Activated T-helper 2 cell treated with anti-CD3 and anti-CD28 coated beads, Interferon-gamma antibody, Interleukin-2, Interleukin-4, amounts not matched to agents 10 μg/mL and 5 μg/mL and 100 μg/mL, durations not matched to agents 14 hours and 24 hours and 36 hours (primary cell): Measurements from ENCODE around the gene DNAAF3. TPM values are rescaled to one million over a fixed set of nuclear protein-coding genes. Genes with fewer than 3 reads are reported as not detected.
A peak's percentile ranks its signal among the peaks of the same experiment; 100 is the strongest.
"Not testable (repeated sequence)": the region's sequence is repeated elsewhere in the genome, so short reads cannot be mapped to it uniquely, and the experiment has no call there.

Experiments used
- DNase-seq: peaks from one replicate; pipeline ENCODE4 v3.0.0; 2021; ENCODE audit warnings: low spot score
- H3K27ac Mint-ChIP-seq: one replicate; pipeline ENCODE4 v1.8.0; 2021; ENCODE audit warnings: mixed read lengths
- H3K27me3 Mint-ChIP-seq: one replicate; pipeline ENCODE4 v1.8.0; 2021; ENCODE audit warnings: low read depth, mixed read lengths
- H3K36me3 Mint-ChIP-seq: one replicate; pipeline ENCODE4 v1.8.0; 2021; ENCODE audit warnings: low read depth, mixed read lengths
- H3K4me1 Mint-ChIP-seq: one replicate; pipeline ENCODE4 v1.8.0; 2021; ENCODE audit warnings: low read depth, mixed read lengths
- H3K4me3 Mint-ChIP-seq: one replicate; pipeline ENCODE4 v1.8.0; 2021; ENCODE audit warnings: low read depth, mild to moderate bottlenecking, moderate library complexity, mixed read lengths
- H3K9me3 Mint-ChIP-seq: one replicate; pipeline ENCODE4 v1.8.0; 2021; ENCODE audit warnings: mixed read lengths
- intact Hi-C: fragments of 100-400 bp; cut with micrococcal nuclease; formaldehyde crosslinking; loops from one replicate; pipeline ENCODE4 v1.15.1; 2023
- total RNA-seq: library from RNA; stranded (reverse); gene quantifications from 2 replicates; pipeline ENCODE4 v1.2.3, GENCODE V29; 2022

Gene DNAAF3
- 0.23 and 0.27 TPM in 2 replicates for total RNA-seq

GRCh38 chr19:55166530-55167268, at the start of gene DNAAF3:
Gene DNAAF3, minus strand, starts transcription at chr19:55166613. Its CDS starts 200 bp downstream, at chr19:55166413.
- H3K36me3 Mint-ChIP-seq, result no peaks in the 10 kb centered on the region
- peaks cover 10% of the 10 kb centered on the region for H3K4me1 Mint-ChIP-seq
- peak within 1 kb of the TSS; percentile 81 for H3K4me3 Mint-ChIP-seq
- intact Hi-C loops, result loop anchor here (10.0 kb wide), 1 partner anchor 82 kb away; no protein-coding TSS in a partner anchor
- peak; percentile 75 for DNase-seq
- peaks cover 47% of the 10 kb centered on the region for H3K27me3 Mint-ChIP-seq
- H3K9me3 Mint-ChIP-seq, result no peaks in the 10 kb centered on the region
- H3K27ac Mint-ChIP-seq, result no peak within 1 kb of the TSS

- Mint-ChIP-seq H3K4me3 (no peak overlapping the region), H3K27ac (no peak overlapping the region), H3K36me3 (no peaks in the 10 kb centered on the region), H3K9me3 (peaks cover 6% of the 10 kb centered on the region), H3K4me1 (peaks cover 9% of the 10 kb centered on the region), H3K27me3 (peaks cover 5% of the 10 kb centered on the region)
- no peak for DNase-seq
- intact Hi-C loops, result no loop called here
Observed at GRCh38 chr19:55213547-55213946, 47.1 kb upstream of the DNAAF3 start.

DNA sequence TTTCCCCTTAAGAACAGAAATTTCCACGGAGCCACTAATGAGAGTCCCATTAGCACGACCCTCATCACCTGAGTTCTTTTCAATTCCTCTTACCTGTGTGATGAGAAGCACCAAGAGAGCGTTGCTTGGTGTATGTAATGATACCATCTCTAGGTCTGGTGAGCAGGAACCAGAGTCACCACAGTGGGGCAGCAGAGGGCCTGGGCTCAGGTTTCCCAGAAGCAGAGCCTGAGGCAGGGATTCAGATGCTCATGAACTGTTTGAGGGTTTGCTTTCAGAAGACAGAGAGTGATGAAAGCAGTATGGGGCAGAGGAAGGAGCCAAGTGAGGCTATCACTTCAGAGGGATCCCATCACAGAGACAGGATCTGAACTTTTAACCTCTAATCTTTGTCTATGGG, 46.0 kb upstream of the DNAAF3 start:
- peaks cover 7% of the 10 kb centered on the region for H3K4me1 Mint-ChIP-seq
- DNase-seq, result no peak
- H3K27me3 Mint-ChIP-seq, result peaks cover 5% of the 10 kb centered on the region
- no peak overlapping the region for H3K27ac Mint-ChIP-seq
- intact Hi-C loops, result no loop called here
- no peaks in the 10 kb centered on the region for H3K36me3 Mint-ChIP-seq
- H3K4me3 Mint-ChIP-seq, result no peak overlapping the region
- peaks cover 6% of the 10 kb centered on the region for H3K9me3 Mint-ChIP-seq

DNA sequence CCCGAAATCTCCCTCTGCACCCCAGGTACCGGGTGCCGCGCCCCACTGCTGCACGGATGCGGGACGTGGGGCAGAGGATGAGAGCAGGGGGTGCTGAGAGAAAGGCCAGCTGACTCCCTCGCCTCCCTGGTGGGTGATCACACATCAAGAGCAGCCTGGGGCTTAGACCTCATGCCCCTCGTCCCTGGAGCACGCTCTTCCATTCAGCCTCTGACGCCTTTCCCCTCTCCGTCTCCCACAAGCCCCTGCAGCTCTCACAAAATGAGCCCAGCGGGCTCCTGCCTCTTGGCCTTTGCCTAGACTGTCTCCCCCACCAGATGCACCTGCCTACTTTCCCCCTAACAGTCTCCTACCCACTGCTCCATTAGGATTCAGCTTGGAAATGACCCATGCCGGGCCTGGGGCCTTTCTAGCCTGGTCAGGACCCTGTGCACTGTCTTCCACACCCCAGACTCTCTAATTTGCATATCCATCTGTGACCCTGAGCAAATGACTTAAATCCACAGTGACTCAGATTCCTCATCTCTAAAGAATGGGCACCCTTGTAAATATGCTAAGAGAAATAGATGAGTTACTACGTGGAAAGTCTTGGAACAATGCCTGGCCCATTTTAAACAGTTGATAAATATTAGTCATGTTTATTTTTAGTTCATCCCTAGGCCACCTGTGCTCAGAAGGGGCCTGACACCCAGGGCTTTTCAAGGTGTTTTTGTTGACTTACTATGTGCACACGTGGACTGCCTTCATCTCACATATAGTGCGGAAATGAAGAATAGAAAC, 43.5 kb upstream of the DNAAF3 start:
- H3K4me1 Mint-ChIP-seq, result peaks cover 4% of the 10 kb centered on the region
- no peaks in the 10 kb centered on the region for H3K36me3 Mint-ChIP-seq
- intact Hi-C loops, result no loop called here
- no peak for DNase-seq
- H3K27me3 Mint-ChIP-seq, result peaks cover 5% of the 10 kb centered on the region
- no peak overlapping the region for H3K27ac Mint-ChIP-seq
- peaks cover 6% of the 10 kb centered on the region for H3K9me3 Mint-ChIP-seq
- no peak overlapping the region for H3K4me3 Mint-ChIP-seq

- intact Hi-C loops, result no loop called here
- Mint-ChIP-seq H3K4me1 (peaks cover 4% of the 10 kb centered on the region), H3K4me3 (no peak within 1 kb of the TSS), H3K27ac (no peak within 1 kb of the TSS), H3K9me3 (peaks cover 6% of the 10 kb centered on the region), H3K36me3 (no peaks in the 10 kb centered on the region), H3K27me3 (peaks cover 5% of the 10 kb centered on the region)
- DNase-seq, result no peak
Observed at GRCh38 chr19:55208880-55209692, 42.7 kb upstream of the DNAAF3 start, which contains the start of gene PTPRH. Gene PTPRH, minus strand, starts transcription at chr19:55209501. Its CDS starts 68 bp downstream, at chr19:55209433.

DNA sequence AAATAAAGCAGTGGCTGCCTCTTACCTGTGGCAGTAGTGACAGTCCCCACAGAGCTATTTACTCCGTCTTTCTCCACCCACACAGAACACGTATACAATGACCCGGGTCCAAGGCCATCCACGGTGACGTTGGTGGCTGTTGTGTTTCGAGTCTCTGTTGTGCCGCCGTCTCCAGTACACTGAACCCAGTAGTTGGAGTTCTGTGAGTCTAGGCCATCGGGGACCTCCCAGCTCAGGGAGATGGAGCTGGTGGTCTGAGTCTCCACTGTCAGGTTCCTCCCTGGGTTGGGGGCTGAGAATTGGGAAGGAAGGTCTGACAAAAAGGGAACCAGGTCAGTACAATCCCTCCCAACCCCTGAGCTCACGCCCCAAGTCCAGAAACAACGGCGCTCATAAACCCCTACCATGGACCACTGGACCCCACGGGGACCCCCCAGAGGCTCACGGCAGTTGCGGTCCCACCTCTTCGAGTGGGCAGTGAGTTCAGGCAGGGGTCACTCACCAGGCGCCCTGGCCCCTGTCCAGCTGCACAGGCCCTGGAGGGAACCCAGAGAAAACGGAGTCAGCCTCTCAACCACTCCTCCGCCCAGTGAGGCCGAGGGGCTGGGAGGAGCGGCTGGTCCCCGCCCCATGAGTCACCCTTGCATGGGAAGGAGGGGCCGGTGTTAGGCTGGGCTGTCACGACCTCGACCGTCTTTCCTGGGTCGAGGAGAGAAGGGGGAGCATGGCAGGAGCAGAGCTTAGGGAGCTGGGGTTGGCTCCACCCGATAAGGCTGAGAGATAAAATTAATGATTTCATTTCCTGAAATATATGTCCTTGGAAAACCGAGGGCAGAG, 40.5 kb upstream of the DNAAF3 start:
- no peaks in the 10 kb centered on the region for H3K9me3 Mint-ChIP-seq
- peak; percentile 22 for DNase-seq
- H3K27ac Mint-ChIP-seq, result no peak overlapping the region
- H3K27me3 Mint-ChIP-seq, result peaks cover 5% of the 10 kb centered on the region
- intact Hi-C loops, result no loop called here
- peaks cover 4% of the 10 kb centered on the region for H3K4me1 Mint-ChIP-seq
- H3K4me3 Mint-ChIP-seq, result no peak overlapping the region
- H3K36me3 Mint-ChIP-seq, result no peaks in the 10 kb centered on the region

GRCh38 chr19:55202199-55202598, 35.8 kb upstream of the DNAAF3 start:
- H3K27ac Mint-ChIP-seq, H3K27me3 Mint-ChIP-seq, DNase-seq, H3K4me1 Mint-ChIP-seq, H3K4me3 Mint-ChIP-seq, H3K36me3 Mint-ChIP-seq, H3K9me3 Mint-ChIP-seq, intact Hi-C loops: not testable (repeated sequence)

DNA sequence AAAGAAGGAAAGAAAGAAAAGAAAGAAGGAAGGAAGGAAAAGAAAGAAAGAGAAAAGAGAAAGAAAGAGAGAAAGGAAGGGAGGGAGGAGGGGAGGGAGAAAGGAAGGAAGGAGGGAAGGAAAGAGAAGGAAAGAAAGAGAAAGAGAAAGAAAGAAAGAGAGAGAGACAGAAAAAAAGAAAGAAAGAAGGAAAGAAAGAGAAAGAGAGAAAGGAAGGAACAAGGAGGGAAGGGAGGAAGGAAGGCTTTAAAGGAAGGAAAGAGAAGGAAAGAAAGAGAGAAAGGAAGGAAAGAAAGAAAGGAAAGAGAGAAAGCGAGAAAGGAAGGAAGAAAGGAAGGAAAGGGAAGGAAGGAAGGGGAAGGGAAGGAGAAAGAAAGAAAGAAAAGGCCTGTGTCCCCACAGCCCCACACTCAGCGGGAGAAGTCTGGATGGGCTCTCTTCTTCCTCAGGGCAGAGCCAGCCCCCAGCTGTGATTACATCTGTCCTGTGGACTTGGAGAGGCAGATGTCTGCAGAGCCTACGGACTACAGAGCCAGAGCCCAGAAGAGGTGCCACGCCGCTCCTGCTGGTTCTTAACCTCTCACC, 33.3 kb upstream of the DNAAF3 start:
- Mint-ChIP-seq H3K27me3 (peaks cover 4% of the 10 kb centered on the region), H3K27ac (no peak overlapping the region), H3K9me3 (no peaks in the 10 kb centered on the region), H3K36me3 (no peaks in the 10 kb centered on the region), H3K4me3 (no peak overlapping the region), H3K4me1 (no peaks in the 10 kb centered on the region)
- no peak for DNase-seq
- intact Hi-C loops, result no loop called here

DNA sequence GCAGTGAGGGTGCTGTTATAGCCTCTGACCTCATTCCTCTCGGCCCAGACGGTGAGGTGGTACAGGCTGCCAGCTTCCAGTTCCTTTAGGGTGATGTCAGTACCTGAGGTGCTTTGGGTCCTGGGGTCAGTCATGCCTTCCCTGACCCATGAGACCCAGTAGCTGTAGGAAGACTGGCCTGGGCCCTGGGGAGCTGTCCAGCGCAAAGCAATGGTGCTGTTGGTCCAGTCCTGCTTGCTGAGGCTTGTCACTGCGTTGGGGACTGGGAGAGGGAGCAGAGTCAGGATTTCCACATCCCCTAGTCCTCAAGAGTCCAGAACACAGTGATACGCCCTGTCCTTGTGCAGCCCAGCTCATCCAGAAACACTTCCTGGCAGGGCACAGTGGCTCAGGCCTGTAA, 32.2 kb upstream of the DNAAF3 start:
- peaks cover 4% of the 10 kb centered on the region for H3K27me3 Mint-ChIP-seq
- no peak overlapping the region for H3K4me3 Mint-ChIP-seq
- H3K36me3 Mint-ChIP-seq, result no peaks in the 10 kb centered on the region
- H3K9me3 Mint-ChIP-seq, result no peaks in the 10 kb centered on the region
- no peaks in the 10 kb centered on the region for H3K4me1 Mint-ChIP-seq
- no peak for DNase-seq
- intact Hi-C loops, result no loop called here
- no peak overlapping the region for H3K27ac Mint-ChIP-seq

- intact Hi-C loops, result no loop called here
- Mint-ChIP-seq H3K27me3 (peaks cover 4% of the 10 kb centered on the region), H3K36me3 (no peaks in the 10 kb centered on the region), H3K27ac (no peak overlapping the region), H3K4me1 (no peaks in the 10 kb centered on the region), H3K9me3 (no peaks in the 10 kb centered on the region), H3K4me3 (no peak overlapping the region)
- no peak for DNase-seq
Observed at GRCh38 chr19:55197528-55197927, 31.1 kb upstream of the DNAAF3 start.

DNA sequence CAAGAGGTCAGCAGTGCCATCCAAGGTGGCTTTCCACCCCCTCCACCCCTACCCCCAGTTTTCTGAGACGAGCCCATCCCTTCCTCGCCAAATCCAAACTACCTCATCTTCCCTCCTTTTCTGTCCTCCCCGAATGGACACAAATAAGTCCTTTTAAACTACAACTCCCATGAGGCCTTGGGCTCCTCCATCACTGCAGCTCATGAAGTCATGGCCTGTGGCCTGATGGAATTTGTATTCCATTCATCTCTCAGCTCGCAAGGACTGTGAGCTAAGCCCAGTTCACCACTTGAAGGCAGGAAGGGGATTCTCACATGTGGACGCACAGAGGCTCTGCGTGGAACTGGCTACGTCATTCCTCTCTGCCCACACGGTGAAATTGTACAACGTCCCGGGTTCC, 30.4 kb upstream of the DNAAF3 start:
- DNase-seq, result no peak
- Mint-ChIP-seq H3K4me3 (no peak overlapping the region), H3K27ac (no peak overlapping the region), H3K27me3 (peaks cover 4% of the 10 kb centered on the region), H3K36me3 (no peaks in the 10 kb centered on the region), H3K4me1 (no peaks in the 10 kb centered on the region), H3K9me3 (no peaks in the 10 kb centered on the region)
- intact Hi-C loops, result no loop called here

DNA sequence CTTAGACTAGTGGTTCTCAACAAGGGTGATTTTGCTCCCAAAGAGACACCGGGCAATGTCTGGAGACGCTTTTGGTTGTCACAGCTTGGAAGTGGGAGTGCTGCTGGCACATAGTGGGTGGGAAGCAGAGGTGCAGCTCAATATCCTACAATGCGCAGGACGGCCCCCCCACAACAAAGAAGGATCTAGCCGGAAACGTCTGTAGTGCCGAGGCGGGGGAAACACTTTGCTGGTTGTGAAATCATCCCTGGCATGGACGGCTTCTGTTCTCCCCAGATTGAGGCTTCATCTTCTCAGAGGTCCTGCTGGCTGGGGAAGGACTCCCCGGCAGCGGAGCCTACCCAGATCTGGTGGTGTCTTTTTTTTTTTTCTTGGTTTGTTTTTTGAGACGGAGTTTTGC, 27.1 kb upstream of the DNAAF3 start:
- peaks cover 2% of the 10 kb centered on the region for H3K4me1 Mint-ChIP-seq
- no peaks in the 10 kb centered on the region for H3K36me3 Mint-ChIP-seq
- no peak for DNase-seq
- no peaks in the 10 kb centered on the region for H3K27me3 Mint-ChIP-seq
- no peak overlapping the region for H3K4me3 Mint-ChIP-seq
- no peak overlapping the region for H3K27ac Mint-ChIP-seq
- intact Hi-C loops, result no loop called here
- no peaks in the 10 kb centered on the region for H3K9me3 Mint-ChIP-seq
